IMR-90 (cell line): ENCODE measurements around the gene OMD. TPM values are rescaled to one million over a fixed set of nuclear protein-coding genes. Genes with fewer than 3 reads are reported as not detected.

Experiments
- ATAC-seq: fragments of 200-7000 bp; cut with Tn5 transposase; 2 replicates; pipeline ENCODE4 v1.9.1; 2020; ENCODE audit warnings: low read depth, mild to moderate bottlenecking, moderate library complexity
- BruUV-seq: library from RNA; stranded (reverse); fragments of 400-500 nt; replicated peaks from 2 replicates; lab custom pipeline; 2021; lab: Mats Ljungman, UMichigan
- CTCF ChIA-PET: fragments of 300-600 bp; formaldehyde crosslinking; extraction: SDS; loops from one replicate; lab custom pipeline; 2021; ENCODE audit warnings: antibody characterized with exemption; lab: Yijun Ruan, JAX
- POLR2A ChIA-PET: fragments of 300-600 bp; sonication (Branson Sonifier 250); formaldehyde crosslinking; loops from one replicate; lab custom pipeline; 2022; ENCODE audit warnings: antibody characterized with exemption; ENCODE audit not compliant: unreplicated experiment; lab: Charles Lee
- DNase-seq: peaks from one replicate; pipeline ENCODE4 v3.0.0; 2013
- H2AFZ ChIP-seq: replicated peaks from 2 replicates; pipeline ENCODE3; 2013; ENCODE audit warnings: low read length, mild to moderate bottlenecking; ENCODE audit not compliant: poor library complexity
- H2AK5ac ChIP-seq: 2 replicates; pipeline ENCODE4 v1.6.1; 2013; ENCODE audit warnings: low read depth, low read length, inconsistent platforms
- H2AK9ac ChIP-seq: replicated peaks from 2 replicates; pipeline ENCODE3; 2013; ENCODE audit warnings: mild to moderate bottlenecking, low read depth, low read length, moderate library complexity; ENCODE audit not compliant: poor library complexity
- H2BK120ac ChIP-seq: 2 replicates; pipeline ENCODE4 v1.6.1; 2013; ENCODE audit warnings: low read depth, low read length, inconsistent platforms
- H2BK15ac ChIP-seq: 3 replicates; pipeline ENCODE4 v1.6.1; 2013; ENCODE audit warnings: low read depth, low read length, inconsistent platforms
- H2BK20ac ChIP-seq: 2 replicates; pipeline ENCODE4 v1.6.1; 2013; ENCODE audit warnings: low read depth, mild to moderate bottlenecking, inconsistent platforms, low read length, moderate library complexity
- H2BK5ac ChIP-seq: 2 replicates; pipeline ENCODE4 v1.6.1; 2013; ENCODE audit warnings: mild to moderate bottlenecking, low read depth, low read length, inconsistent platforms; ENCODE audit not compliant: poor library complexity, severe bottlenecking
- H3K14ac ChIP-seq: replicated peaks from 2 replicates; pipeline ENCODE4 v1.6.1; 2013; ENCODE audit warnings: low read depth, low read length, inconsistent platforms
- H3K18ac ChIP-seq: 2 replicates; pipeline ENCODE4 v1.6.1; 2013; ENCODE audit warnings: low read depth, low read length, control low read depth
- H3K23ac ChIP-seq: 2 replicates; pipeline ENCODE4 v1.6.1; 2013; ENCODE audit warnings: low read depth, low read length, inconsistent platforms
- H3K27ac ChIP-seq: 2 replicates; pipeline ENCODE4 v1.5.1; 2013; ENCODE audit warnings: mild to moderate bottlenecking, control low read depth, low read length; ENCODE audit not compliant: insufficient read depth
- H3K27me3 ChIP-seq: 2 replicates; pipeline ENCODE4 v1.6.1; 2013; ENCODE audit warnings: low read length; ENCODE audit not compliant: control insufficient read depth, insufficient read depth
- H3K36me3 ChIP-seq: 2 replicates; pipeline ENCODE4 v1.6.1; 2013; ENCODE audit warnings: low read length, mixed read lengths; ENCODE audit not compliant: control insufficient read depth, insufficient read depth
- H3K4ac ChIP-seq: 2 replicates; pipeline ENCODE4 v1.6.1; 2013; ENCODE audit warnings: low read depth, low read length, inconsistent platforms
- H3K4me1 ChIP-seq: 2 replicates; pipeline ENCODE4 v1.6.1; 2013; ENCODE audit warnings: low read length, mixed read lengths; ENCODE audit not compliant: control insufficient read depth, insufficient read depth
- H3K4me2 ChIP-seq: 2 replicates; pipeline ENCODE4 v1.6.1; 2013; ENCODE audit warnings: low read depth, mild to moderate bottlenecking, control low read depth, low read length, moderate library complexity
- H3K4me3 ChIP-seq: 2 replicates; pipeline ENCODE4 v1.5.1; 2013; ENCODE audit warnings: low read depth, mild to moderate bottlenecking, control low read depth, low read length, moderate library complexity; ENCODE audit not compliant: insufficient read depth
- H3K56ac ChIP-seq: 2 replicates; pipeline ENCODE4 v1.6.1; 2013; ENCODE audit warnings: low read length, inconsistent platforms; ENCODE audit not compliant: insufficient read depth; ENCODE audit errors: extremely low read depth
- H3K79me1 ChIP-seq, 2 experiments: 2 replicates each; pipeline ENCODE4 v1.6.1; 2013; ENCODE audit warnings: low read length in 2 of 2, inconsistent platforms in 1 of 2, low read depth in 1 of 2
- H3K9ac ChIP-seq: 2 replicates; pipeline ENCODE4 v1.6.1; 2013; ENCODE audit warnings: low read depth, low read length, control low read depth
- H3K9me1 ChIP-seq: 2 replicates; pipeline ENCODE4 v1.6.1; 2013; ENCODE audit warnings: low read length, inconsistent platforms; ENCODE audit not compliant: insufficient read depth
- H3K9me3 ChIP-seq: 2 replicates; pipeline ENCODE4 v1.6.1; 2013; ENCODE audit warnings: low read length; ENCODE audit not compliant: control insufficient read depth, insufficient read depth
- H4K20me1 ChIP-seq: 2 replicates; pipeline ENCODE4 v1.6.1; 2013; ENCODE audit warnings: low read length, inconsistent platforms; ENCODE audit not compliant: insufficient read depth
- H4K5ac ChIP-seq: 2 replicates; pipeline ENCODE4 v1.6.1; 2013; ENCODE audit warnings: mild to moderate bottlenecking, low read depth, low read length, control low read depth
- H4K8ac ChIP-seq, 2 experiments: 2 replicates each; pipeline ENCODE4 v1.6.1; 2013; ENCODE audit warnings: low read depth in 2 of 2, low read length in 2 of 2, control low read depth in 1 of 2, inconsistent platforms in 1 of 2
- H4K91ac ChIP-seq: 2 replicates; pipeline ENCODE4 v1.6.1; 2013; ENCODE audit warnings: low read depth, low read length, inconsistent platforms; ENCODE audit not compliant: insufficient read depth
- BHLHE40 ChIP-seq: fragments of 150-350 bp; IDR thresholded peaks from 2 replicates; pipeline ENCODE4 v1.6.1; 2016; ENCODE audit warnings: mild to moderate bottlenecking, low read depth, low read length
- CEBPB ChIP-seq: IDR thresholded peaks from 2 replicates; pipeline ENCODE4 v1.6.1; 2012; ENCODE audit warnings: low read depth, low read length, improper control_type of control experiment
- CHD1 ChIP-seq: IDR thresholded peaks from 2 replicates; pipeline ENCODE4 v1.6.1; 2012; ENCODE audit warnings: low read depth, low read length, improper control_type of control experiment
- FOS ChIP-seq: fragments of 150-350 bp; IDR thresholded peaks from 2 replicates; pipeline ENCODE4 v1.6.1; 2016; ENCODE audit warnings: low read depth, low read length
- MAFK ChIP-seq: IDR thresholded peaks from 2 replicates; pipeline ENCODE4 v1.6.1; 2012; ENCODE audit warnings: low read depth, low read length, improper control_type of control experiment
- MAZ ChIP-seq: IDR thresholded peaks from 2 replicates; pipeline ENCODE4 v1.6.1; 2012; ENCODE audit warnings: low read depth, mild to moderate bottlenecking, low read length, improper control_type of control experiment, moderate library complexity, borderline replicate concordance
- MXI1 ChIP-seq: IDR thresholded peaks from 2 replicates; pipeline ENCODE4 v1.6.1; 2012; ENCODE audit warnings: low read depth, mild to moderate bottlenecking, low read length, moderate library complexity, borderline replicate concordance
- NFE2L2 ChIP-seq: fragments of 150-350 bp; IDR thresholded peaks from 2 replicates; pipeline ENCODE4 v1.6.1; 2016; ENCODE audit warnings: low read depth, mild to moderate bottlenecking, low read length
- POLR2A ChIP-seq: IDR thresholded peaks from 2 replicates; pipeline ENCODE4 v1.6.1; 2012; ENCODE audit warnings: mild to moderate bottlenecking, low read depth, low read length
- RAD21 ChIP-seq: IDR thresholded peaks from 2 replicates; pipeline ENCODE4 v1.6.1; 2012; ENCODE audit warnings: low read length, improper control_type of control experiment
- RCOR1 ChIP-seq: IDR thresholded peaks from 2 replicates; pipeline ENCODE4 v1.6.1; 2012; ENCODE audit warnings: mild to moderate bottlenecking, low read length, improper control_type of control experiment; ENCODE audit not compliant: insufficient replicate concordance
- RFX5 ChIP-seq: IDR thresholded peaks from 2 replicates; pipeline ENCODE4 v1.8.0; 2012; ENCODE audit warnings: low read depth, mild to moderate bottlenecking, low read length, moderate library complexity
- SMC3 ChIP-seq: fragments of 150-350 bp; IDR thresholded peaks from 2 replicates; pipeline ENCODE4 v1.6.1; 2016; ENCODE audit warnings: low read depth, mild to moderate bottlenecking, antibody characterized with exemption, low read length, moderate library complexity
- WGBS, 2 experiments: methylation state at CpG; one replicate each; pipeline versions ENCODE4 v1.1.5 to v1.1.7; 2013; ENCODE audit warnings: missing lambda C conversion rate in 2 of 2; ENCODE audit not compliant: insufficient read length in 1 of 2; ENCODE audit errors: extremely low coverage in 2 of 2; 5-methylcytosine and 5-hydroxymethylcytosine counted together
- dilution Hi-C: fragments of 300-500 bp; cut with HindIII; formaldehyde crosslinking; loops from one replicate; pipeline ENCODE4 v1.14.3; 2018; ENCODE audit warnings: low sequenced_read_pairs; ENCODE audit not compliant: unreplicated experiment
- in situ Hi-C: fragments of 300-500 bp; cut with MboI; formaldehyde crosslinking; loops from 3 replicates; pipeline ENCODE4 v1.14.3; 2019; ENCODE audit warnings: low sequenced_read_pairs, inconsistent platforms, mixed read lengths
- intact Hi-C: fragments of 100-400 bp; cut with micrococcal nuclease; formaldehyde crosslinking; loops from 2 replicates; pipeline ENCODE4 v1.10.0; 2022
- polyA plus RNA-seq, 3 experiments: library from polyadenylated mRNA; depleted of rRNA; stranded (reverse); fragments of >200 nt; gene quantifications; 2 replicates each; pipeline ENCODE4 v1.2.3, GENCODE V29; 2012; ENCODE audit warnings: low replicate concordance in 1 of 3
- total RNA-seq: library from RNA; depleted of rRNA; stranded (reverse); fragments of >200 nt; gene quantifications from 2 replicates; pipeline ENCODE4 v1.2.3, GENCODE V29; 2012
- TF ChIP-seq, protein P1 (sequence below): fragments of 150-350 bp; IDR thresholded peaks from 2 replicates; pipeline ENCODE4 v1.6.1; 2016; ENCODE audit warnings: low read depth, mild to moderate bottlenecking, low read length, moderate library complexity, borderline replicate concordance
- TF ChIP-seq, protein P2 (sequence below): fragments of 150-350 bp; IDR thresholded peaks from 2 replicates; pipeline ENCODE4 v1.6.1; 2017; ENCODE audit warnings: mild to moderate bottlenecking, antibody characterized with exemption, low read length, low read depth

Gene OMD
- total and polyA plus RNA-seq, 2 of the 4 experiments (the other 2 are of a cell fraction) = not detected

DNA sequence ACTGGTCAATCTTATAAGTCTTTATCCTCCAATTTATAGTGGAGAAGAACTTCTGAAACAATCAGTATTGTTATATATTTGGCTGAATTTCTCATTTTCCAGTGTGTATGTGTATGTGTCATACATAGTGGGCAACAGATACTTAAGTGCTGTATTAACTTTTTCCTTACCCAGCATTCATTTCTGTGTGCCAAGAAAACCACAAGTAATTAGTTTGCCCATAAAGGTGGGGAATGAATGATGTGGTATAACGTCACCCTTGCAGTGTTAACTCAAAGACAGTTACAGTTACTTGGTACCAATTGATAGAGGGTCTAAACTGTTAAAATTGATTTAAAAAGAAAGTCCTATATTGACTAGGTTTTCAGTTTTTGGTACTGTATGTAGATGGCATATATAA is 21.9 kb downstream of the OMD start (continued):
- no peak for TF ChIP-seq MXI1
- TF ChIP-seq RFX5 = no peak
- no peak for TF ChIP-seq SMC3

- no peak overlapping the region for H3K4ac ChIP-seq
- TF ChIP-seq RFX5 (no peak), MXI1 (no peak), RAD21 (no peak), CHD1 (no peak), MAZ (no peak), NFE2L2 (no peak), POLR2A (no peak), BHLHE40 (no peak), CEBPB (no peak), FOS (no peak), RCOR1 (no peak), MAFK (no peak)
- TF ChIP-seq, protein P1, sequence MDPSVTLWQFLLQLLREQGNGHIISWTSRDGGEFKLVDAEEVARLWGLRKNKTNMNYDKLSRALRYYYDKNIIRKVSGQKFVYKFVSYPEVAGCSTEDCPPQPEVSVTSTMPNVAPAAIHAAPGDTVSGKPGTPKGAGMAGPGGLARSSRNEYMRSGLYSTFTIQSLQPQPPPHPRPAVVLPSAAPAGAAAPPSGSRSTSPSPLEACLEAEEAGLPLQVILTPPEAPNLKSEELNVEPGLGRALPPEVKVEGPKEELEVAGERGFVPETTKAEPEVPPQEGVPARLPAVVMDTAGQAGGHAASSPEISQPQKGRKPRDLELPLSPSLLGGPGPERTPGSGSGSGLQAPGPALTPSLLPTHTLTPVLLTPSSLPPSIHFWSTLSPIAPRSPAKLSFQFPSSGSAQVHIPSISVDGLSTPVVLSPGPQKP = no peak
- TF ChIP-seq, protein P2, sequence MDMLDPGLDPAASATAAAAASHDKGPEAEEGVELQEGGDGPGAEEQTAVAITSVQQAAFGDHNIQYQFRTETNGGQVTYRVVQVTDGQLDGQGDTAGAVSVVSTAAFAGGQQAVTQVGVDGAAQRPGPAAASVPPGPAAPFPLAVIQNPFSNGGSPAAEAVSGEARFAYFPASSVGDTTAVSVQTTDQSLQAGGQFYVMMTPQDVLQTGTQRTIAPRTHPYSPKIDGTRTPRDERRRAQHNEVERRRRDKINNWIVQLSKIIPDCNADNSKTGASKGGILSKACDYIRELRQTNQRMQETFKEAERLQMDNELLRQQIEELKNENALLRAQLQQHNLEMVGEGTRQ = no peak
- dilution Hi-C loops = no loop called here
- peaks cover 2% of the 10 kb centered on the region; the same call in 1 of the 2 replicates for H3K4me1 ChIP-seq
- H4K5ac ChIP-seq = no peak overlapping the region
- H2BK120ac ChIP-seq = no peak overlapping the region
- no peak overlapping the region for H3K14ac ChIP-seq
- H3K18ac ChIP-seq = no peak overlapping the region
- BruUV-seq = no TSS peak
- no peak overlapping the region for H2BK15ac ChIP-seq
- no peaks in the 10 kb centered on the region for H3K79me1 ChIP-seq
- no peak overlapping the region for H3K4me2 ChIP-seq
- no CpG with 5 or more reads among the region's 3 CpGs for WGBS, 2 experiments
- H3K56ac ChIP-seq = no peak overlapping the region
- intact Hi-C loops = no loop called here
- no peak overlapping the region for H4K8ac ChIP-seq
- no peak overlapping the region for H3K23ac ChIP-seq
- H2AK5ac ChIP-seq = no peak overlapping the region
- ATAC-seq (no peak), DNase-seq (no peak)
- H2BK20ac ChIP-seq = no peak overlapping the region
- H3K27ac ChIP-seq = no peak overlapping the region
- POLR2A ChIA-PET = no interaction called here
- in situ Hi-C loops = no loop called here
- H3K9me1 ChIP-seq = no peaks in the 10 kb centered on the region
- H3K36me3 ChIP-seq = no peaks in the 10 kb centered on the region
- no peaks in the 10 kb centered on the region for H4K20me1 ChIP-seq
- no peak overlapping the region for H2BK5ac ChIP-seq
- H2AFZ ChIP-seq = no peak overlapping the region
- H2AK9ac ChIP-seq = no peak overlapping the region
- H3K9me3 ChIP-seq = no peaks in the 10 kb centered on the region
- H4K91ac ChIP-seq = no peak overlapping the region
- no peak overlapping the region for H3K4me3 ChIP-seq
- no peaks in the 10 kb centered on the region for H3K27me3 ChIP-seq
- H3K9ac ChIP-seq = no peak overlapping the region
- CTCF ChIA-PET = no interaction called here
These were observed 26.4 kb downstream of the OMD start for GRCh38 chr9:92397853-92398252.
